Iris pigment epithelial cell (primary cell): ENCODE data around the gene WDFY4.

Source experiments
- DNase-seq: peaks from one replicate; pipeline ENCODE4 v3.0.0-alpha.2; 2011; ENCODE audit warnings: low read depth

The WDFY4 gene

DNA sequence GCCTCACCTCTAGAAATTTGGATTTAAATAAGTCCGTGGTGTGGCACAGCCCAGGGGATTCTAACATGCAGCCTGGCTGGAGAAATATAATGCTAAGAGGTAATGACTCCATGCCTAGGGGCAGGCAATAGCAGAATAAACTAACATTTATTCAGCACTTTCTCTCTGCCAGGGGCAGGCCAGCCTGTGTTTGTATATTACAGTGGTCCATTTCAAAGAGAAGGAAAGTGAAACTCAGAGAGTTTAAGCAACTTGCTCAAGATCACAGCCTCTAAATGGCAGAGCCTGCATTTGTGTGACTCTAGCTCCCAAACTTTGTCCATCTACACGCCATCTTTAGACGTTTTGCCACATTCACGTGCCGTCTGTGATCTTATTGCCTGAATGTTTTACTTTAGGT lies 261.7 kb downstream of the WDFY4 start:
- no peak for DNase-seq

DNA sequence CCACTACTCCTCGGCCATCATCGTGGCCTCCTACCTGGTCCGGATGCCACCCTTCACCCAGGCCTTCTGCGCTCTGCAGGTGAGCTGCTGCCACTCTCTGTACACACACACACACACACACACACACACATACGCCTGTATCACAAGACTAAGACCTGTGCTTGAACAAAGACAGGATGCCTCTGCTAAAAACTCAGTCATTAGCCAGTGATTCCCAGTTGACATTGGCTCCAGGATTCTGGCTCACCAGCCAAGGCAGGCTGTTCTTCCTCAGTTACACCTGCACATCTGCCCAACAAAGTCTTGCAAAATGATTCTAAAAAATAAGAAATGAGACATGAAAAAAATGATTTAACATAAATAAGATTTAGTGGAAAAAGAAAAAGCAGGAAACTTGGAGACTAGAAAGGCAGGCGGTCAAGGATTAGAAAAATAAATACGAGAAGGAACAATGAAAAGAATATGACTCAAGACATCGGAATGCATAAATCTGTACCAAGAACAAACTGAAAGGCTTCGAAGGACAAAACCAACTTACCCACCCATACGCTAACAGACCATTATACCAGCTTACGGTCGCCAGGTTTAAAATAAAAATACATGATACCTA lies 262.3 kb downstream of the WDFY4 start:
- DNase-seq = peak; percentile 18

DNA sequence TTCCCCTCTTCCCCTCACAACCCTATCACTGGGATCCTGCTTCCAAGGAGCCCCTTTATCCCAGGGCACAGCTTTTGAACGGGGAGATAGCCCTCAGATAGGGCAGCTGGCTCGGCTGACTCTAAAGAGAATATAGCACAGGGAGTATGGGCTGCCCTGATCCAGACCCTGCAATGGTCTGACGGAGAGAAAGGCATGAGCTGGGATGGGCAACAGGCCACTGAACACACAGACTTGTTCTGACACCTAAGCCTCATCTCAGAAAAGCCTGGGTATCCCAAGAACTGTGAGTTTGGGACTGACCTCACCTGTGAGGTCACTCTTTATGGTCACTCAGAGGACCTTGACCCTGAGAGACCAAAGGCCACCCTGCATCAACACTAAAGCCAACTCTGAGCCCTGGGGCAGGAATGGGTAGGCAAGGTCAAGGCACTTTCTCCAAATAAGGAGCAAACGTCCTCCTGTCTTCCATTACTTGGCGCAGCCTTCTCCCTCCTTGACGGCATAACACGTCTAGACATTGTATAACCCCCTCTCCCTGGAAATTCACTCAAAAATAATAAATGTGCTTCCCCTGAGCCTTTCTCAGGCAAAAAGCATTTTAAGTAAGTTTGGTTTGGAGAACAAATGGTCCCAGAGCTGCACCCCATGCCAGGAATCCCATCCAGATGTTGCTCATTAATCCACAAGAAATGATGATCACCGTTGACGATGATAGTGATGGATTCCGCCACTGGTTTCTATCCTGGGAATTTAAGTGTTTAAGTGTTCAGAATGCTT lies 263.2 kb downstream of the WDFY4 start:
- DNase-seq = no peak

DNA sequence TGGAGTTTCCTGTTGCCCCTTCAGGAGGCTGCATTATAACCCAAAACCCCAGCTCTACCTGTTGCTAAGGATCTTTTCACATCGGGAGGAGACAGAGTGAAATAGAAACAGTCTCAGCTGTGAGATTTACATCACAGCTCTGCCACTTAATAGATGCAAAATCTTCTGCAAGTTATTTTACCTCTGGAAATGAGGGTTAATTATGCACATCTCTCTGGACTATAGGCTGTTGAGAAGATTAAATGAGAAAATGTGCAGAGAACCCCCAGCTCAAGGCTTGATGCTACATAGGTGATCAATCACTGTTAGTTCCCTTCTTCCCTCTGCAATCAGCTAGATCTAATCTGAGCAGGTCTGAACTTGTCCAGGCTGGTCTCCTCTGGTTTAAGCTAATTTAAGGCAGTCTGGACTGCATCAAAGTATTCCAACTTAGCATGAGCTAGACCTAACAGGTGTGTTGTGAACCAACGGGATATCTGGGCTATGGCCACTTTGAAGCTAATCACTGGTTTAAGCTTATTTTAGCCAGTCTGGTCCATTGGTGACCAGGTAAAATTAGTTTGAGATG lies 263.9 kb downstream of the WDFY4 start:
- DNase-seq = no peak

DNA sequence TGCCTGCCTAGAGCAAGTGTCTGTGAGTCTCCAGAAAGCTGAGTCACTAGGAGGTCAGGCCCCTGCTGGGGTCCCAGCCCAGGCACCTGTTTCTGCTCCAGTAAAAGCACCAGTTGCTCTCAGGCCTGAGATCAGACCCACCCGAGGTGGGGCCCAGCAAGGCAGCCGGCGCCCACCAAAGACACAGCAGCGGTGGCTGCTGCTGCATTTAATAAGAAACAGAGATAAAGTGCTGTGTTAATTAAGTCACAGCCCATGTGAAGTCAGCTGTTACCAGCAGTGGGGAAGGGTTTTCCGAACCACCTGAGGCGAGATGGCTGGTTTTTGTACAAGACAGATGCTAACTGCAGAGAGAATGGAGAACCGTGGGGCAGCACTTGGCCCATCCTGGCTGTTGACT lies 267.0 kb downstream of the WDFY4 start:
- DNase-seq = no peak

DNA sequence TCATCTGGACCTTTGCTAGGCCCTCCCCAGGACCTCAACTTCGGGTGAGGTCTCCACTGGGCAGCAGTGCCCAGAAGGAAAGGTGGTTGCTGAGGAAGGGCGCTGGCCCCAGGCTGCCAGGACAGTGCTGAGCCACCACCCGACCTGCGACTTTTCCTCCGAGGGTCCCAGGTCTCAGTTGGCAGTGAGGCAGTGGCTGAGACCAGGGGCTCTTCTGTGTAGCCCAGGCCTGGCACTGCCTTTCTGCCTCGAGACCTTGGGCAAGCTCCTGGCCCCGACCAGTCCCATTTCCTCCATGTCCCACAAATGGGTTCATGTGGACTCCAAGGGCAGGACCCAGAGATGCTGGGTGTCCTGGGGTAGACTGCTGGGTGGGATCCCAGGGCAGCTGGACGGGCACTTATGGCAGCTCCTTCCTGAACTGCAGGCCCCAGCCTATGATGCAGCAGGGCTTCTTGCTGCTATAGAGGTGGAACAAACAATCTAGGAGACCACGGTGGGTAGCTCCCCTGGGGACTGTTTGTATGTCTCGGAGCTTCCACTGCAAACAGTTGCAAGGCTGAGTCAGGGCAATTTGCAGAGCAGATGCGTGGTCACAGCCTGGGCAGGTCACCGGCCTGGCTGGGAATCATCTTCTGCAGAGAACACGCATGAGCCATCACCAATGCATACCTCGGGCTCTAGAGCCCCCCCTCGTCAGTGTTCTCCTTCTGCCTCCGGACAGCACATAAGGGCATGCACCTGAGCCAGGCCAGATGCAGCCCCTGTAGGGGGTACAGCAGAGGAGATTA lies 272.9 kb downstream of the WDFY4 start:
- DNase-seq = no peak

DNA sequence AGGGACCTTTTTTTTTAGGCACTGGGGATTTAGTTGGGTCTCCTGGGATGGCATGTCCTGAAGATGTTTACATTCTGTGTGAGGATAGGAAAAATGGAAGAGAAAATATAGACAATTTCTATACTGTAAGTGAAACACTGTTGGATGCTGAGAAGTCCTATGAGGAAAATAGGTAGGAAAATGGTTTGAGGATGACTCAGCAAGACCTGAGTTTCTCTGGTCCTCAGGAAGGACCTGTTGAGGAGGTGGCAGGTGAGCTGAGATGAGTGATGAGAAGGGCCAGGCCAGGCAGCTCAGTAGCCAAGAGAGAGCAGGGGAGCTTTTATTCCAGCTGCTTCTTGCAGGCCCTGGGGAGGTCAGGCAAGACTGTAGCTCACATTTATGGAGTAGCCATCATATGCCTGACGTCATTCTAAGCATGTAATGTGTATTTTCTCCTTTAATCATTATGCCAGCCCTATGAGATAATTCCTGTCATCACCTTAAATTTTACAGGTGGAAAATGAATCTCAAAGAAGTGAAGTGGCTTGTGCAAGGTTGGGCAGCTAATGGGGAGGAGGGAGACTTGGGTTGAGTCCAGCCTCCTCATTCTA lies 274.0 kb downstream of the WDFY4 start:
- DNase-seq = no peak

DNA sequence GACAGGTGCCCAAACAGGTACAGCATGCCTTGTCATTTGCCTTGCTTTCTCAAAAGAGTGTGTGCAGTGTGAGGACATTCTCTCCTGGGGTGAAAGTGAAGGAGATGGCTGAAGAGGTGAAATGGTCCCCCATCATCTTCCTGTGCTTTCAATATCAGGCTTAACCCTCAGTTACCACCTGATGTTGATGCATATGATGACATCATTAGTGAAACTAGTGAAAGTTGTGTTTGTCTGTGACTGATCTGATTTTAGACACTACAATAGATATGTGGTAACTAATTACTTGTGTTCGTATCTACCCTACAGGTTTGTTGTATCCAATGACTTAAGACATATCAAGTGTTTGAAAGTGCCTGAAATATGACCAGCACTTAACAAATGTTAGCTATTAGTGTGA lies 279.4 kb downstream of the WDFY4 start:
- DNase-seq = no peak

DNA sequence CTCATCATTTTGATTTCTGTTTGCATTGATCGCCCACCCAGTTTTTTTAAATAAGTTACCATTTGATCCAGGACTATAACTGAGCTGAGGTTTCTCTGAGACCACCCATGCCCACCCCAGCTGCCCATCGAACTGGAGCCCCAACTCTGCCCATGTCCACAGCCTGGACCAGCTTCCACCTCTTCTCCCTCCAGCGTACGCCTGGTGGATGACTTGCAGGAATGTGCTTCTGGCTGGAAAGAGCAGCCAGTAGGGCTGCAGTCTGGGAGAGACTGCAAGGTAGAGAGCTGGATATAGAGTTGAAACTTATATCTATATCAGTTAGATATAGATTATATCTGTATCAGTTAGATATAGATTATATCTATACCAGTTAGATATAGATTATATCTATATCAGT lies 280.8 kb downstream of the WDFY4 start:
- DNase-seq = no peak

DNA sequence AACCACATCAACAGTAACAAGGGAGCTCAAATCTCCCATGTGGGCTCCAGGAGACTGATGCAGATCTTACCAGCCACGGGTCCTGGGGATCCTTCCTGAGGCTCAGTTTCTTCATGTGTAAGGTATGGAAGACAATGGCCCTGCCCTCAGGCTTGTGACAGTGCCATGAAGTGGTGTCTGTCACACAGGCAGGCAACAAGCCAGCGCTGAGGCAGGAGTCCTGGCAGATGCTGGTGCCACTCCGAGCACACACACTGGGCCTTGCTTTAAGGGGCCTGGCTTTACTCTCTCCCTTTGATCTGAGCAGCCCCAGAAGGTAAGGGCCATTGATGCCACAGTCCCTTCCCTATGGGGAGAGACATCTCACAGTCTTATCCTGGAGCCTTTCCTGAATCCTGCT lies 283.4 kb downstream of the WDFY4 start:
- no peak for DNase-seq

DNA sequence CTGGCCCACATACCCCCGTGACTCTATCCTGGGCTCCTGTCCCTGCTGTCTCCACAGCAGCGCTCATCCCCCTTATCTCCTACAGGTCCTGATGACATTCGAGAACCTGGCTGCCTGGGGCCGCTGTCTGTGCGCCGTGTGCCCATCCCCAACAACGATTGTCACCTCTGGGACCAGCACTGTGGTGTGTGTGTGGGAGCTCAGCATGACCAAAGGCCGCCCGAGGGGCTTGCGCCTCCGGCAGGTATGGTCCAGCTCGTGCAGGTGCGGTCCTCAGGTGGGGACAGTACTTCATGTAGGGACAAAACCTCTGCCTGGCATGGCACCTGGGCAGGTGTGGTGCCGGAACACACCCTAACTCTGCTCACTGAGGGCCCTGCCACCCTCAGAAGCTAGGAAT lies 285.4 kb downstream of the WDFY4 start:
- DNase-seq = no peak

DNA sequence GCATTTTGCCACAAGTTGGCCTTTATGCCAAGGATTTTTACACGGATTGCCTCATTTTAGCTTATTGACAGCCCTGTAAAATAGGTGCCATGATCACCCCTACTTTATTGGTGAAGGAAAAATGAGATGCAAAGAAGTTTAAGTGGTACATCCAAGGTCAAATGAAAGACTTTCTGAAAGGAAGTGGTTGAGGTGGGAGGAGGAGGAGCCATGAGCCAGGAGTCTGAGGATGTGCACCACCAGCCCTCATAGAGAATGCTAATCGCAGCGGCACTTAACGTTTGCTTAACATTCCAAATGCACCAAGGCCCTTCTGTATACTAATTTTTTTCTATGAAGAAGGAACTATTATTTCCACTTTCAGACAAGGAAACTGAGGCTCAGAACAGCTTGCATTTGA lies 286.0 kb downstream of the WDFY4 start:
- DNase-seq = no peak

DNA sequence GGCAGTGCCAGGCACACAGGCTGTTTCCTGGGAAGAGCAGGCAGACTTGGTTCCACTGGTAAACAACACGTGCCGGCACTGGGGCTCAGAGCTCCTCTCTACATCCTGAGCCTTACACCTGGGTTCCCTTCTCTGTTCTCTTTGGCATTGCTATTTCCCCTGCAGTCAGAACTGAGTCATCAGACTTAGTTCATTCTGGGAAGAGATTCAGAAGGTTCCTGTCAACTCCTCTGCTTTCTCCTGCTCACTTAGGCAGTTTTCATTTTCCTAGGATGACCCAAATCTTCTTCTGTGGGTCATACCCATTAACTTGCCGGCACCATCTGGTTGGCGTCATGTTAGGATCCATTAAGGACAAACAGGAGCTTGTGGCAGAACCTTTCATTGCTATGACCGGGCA lies 288.4 kb downstream of the WDFY4 start:
- no peak for DNase-seq

DNA sequence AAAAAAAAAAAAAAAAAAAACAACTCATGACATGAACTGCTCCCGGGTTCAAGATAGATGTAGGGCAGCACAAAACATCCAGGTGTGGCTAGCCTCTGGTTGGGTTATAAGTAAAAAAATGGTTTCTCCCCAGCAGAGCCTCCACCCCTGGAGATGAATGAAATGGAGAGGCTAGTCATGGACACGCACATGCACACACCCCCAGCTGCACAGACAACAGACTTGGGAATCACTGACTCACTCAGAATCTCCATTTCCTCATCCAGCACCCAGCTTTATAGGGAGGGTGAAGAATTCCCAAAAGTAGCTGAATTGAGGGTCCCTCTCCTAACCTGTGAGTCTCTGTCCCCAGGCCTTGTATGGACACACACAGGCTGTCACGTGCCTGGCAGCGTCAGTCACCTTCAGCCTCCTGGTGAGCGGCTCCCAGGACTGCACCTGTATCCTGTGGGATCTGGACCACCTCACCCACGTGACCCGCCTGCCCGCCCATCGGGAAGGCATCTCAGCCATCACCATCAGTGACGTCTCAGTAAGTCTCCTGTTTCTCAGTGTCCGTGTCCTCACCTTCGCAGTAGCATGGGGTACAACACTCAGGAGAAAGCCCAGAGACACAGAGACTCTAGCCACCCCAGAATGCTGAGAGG lies 290.0 kb downstream of the WDFY4 start:
- no peak for DNase-seq

DNA sequence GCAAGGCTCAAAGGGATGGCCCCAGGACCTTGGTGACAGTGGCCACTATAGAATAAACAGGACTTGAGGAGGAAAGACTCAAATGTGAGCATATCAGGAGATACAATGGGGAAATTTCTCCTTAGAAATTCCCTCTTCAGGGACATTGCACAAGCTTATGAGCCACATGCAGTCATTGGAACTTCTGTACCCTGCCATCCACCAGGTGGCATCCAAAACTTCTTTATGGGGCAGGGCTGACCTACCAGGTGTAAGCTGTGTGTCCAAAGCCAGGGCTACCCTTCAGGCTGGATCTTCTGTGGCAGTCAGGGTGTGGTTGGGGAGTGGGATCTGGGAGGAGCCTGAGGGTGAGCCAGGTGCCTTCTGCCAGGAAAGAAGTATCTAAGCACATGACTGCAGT lies 291.5 kb downstream of the WDFY4 start:
- DNase-seq = no peak

DNA sequence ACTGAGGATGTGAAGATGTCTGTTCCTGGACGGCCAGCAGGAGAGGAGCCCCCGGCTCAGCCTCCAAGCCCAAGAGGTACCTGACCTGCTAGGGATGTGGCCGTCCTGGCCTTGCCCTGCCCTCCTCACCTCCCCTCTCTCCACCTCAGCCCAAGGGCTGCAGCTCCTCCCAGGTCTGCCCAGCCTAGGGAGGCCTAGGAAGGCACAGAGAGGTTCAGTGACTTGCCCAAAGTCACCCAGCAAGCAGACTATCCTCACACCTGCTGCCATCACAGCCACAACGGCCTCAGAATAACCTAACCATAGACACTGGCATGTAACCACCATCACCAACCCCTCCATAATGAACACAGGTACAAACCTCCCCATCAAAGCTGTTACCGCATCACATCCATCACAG lies 293.6 kb downstream of the WDFY4 start:
- DNase-seq = no peak

DNA sequence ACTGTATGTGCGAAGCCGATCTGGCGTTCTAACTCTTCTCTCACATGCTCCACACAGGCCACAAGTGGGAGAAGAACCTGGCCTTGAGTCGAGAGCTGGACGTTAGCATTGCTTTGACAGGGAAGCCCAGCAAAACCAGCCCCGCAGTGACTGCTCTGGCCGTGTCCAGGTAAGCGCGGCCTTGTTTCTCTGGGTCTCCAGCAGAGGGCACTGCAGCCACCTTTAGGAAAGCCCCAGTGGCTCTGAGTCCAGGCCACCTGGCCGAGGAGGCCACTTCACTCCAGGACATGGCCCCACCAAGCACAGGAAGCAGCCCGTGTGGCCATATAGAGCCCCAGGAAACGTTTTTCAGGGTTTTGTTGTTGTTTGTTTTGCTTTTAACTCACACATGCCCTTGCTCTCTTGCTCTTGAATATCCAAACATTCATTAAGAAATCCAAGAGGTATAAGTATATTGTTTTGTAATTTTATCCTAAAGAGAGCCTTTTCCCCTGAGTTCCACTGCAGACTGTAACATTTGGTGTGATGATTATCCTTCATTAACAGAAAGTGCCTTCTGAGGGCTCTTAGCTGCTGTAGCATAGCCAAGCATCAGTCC lies 296.7 kb downstream of the WDFY4 start:
- DNase-seq = peak; percentile 21

DNA sequence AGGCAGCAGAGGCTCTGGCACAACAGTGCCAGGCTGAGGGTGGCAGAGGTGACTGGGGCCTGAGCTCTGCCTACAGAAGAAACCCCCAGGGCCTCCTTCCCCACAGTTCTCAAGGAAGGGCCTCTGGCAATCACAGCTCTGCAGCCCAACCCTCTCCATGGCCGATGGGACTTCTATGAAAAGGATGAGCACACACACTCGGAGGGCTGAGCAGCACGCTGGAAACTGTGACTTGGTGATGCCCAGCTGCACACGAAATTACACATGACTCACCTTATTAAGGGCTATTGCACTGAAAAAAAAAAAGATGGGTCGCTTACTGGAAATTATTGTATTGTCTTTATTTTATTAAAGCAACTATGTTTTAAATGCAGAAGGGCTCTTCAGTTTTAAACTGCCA lies 297.9 kb downstream of the WDFY4 start:
- no peak for DNase-seq

DNA sequence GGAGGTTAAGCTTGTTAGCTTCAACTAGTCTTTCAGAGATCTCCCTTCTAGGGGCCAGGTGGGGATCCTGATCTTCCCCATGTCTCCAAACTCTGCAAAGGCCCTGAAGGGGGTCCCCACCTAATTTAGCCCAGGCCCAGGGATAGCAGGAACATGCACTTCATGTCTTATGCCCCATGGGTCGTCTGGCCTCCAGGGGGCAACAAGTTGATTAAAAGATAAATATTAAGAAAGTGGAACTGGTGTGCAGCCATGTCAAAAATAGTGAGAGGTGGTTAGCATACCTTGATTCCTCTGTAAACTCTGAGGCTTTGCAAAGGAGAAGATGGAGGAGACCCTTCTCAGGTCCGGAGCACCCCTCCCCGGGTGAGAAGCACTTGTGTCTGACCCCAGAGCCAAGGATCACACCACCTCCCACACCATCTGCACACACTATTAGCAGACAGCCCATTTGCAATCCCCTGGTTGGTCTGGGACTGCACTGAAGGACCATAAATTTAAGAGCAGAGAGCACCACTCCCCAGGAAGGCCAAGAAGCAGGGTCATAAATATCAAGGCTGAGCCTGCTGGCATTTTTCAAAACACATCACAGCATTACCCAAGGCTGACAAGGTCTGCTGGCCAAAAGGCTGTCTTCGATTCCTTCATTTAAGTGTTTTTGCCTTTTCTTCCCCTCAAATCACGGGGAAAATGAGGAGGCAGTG lies 299.1 kb downstream of the WDFY4 start:
- DNase-seq = no peak

DNA sequence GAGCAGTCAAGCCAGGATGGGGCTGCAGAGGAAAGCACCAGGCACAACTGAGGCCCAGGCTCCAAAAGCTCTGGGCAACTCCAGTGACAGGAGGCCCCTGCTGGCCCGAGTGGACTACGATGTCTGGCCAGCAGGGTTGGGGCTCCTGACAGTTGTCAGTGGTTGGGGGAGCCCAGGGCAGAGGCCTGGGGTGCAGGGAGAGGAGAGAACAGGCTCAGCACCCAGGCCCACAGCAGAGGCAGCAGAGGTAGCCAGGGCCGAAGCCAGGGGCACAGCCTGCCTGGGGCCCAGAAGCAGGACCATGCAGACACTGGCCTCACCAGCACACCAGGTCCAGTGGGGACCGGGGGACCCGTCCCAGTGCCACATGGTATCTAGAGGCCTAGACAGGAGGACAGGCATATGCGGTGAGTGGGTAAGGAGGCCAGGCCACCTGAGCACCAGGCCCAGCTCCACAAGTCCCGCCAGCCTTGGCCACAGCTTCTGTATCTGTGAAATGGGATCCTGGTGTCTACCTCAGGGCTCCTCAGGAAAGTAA lies 301.0 kb downstream of the WDFY4 start:
- no peak for DNase-seq

DNA sequence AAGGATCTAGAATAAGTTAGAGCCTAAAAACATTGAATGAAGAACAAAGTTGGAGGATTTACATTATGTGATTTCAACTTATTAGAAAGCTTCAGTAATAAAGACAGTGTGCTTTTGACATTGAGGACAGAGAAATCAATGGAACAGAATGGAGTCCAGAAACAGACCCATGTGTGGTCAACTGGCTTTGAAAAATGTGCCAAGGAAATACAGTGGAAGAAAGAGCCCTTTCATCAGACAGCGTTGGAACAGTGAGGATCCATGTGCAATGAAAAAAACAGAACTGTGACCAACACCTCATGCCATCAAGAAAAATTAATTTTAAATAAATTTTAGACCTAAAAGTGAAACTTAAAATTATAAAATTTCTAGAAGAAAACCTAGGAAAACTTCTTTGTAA lies 305.6 kb downstream of the WDFY4 start:
- DNase-seq = no peak
